Astrocyte (in vitro differentiated cells and primary cell): ENCODE data around the gene NAB2.

ENCODE experiments used
- CTCF ChIP-seq: IDR thresholded peaks from 2 replicates; pipeline ENCODE4 v1.5.1; 2011; ENCODE audit warnings: low read depth, mild to moderate bottlenecking, inconsistent platforms, low read length, moderate library complexity; ENCODE audit not compliant: insufficient read depth
- EZH2 ChIP-seq: IDR thresholded peaks from 2 replicates; pipeline ENCODE4 v1.6.1; 2012; ENCODE audit warnings: mild to moderate bottlenecking, low read length, inconsistent platforms; ENCODE audit not compliant: insufficient read depth

DNA sequence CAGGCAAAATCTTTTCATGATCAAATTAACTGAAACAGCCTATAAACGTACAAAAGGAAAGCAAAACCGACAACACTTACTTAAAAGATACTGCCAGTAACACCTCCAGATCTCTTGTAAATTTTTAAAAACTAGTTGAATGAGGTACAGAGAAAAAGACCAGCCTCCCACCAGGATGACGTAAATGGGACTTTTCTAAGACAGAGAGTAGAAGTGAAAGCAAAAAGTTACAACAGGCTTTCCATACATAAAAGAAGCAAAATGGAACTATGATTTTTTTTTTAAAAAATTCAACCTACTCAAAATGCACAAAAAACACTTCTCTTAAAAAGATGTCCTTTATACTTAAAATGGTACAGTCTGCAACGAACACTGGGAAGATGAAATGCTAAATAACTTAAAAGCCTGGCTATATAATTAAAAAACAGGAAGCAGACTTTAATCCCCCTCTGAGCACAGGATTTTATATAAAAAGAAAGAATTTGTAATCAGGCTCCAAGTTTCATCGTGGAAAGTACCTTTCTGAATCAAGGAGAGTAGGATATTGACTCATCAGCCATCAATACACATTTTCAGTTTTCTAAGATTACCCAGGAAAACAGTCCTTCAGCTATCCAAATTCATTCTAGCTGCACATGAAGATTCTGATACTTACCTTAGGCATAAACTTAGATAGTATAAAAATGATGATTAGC is 24.8 kb upstream of the NAB2 start:
- no peak for TF ChIP-seq CTCF
- TF ChIP-seq EZH2, result no peak
